ENCODE results near the gene FAHD2B.
A peak's percentile ranks its signal among the peaks of the same experiment; 100 is the strongest.
"Not testable (repeated sequence)": the region's sequence is repeated elsewhere in the genome, so short reads cannot be mapped to it uniquely, and the experiment has no call there.

Gene FAHD2B

GRCh38 chr2:97094772-97095611 lies at the start of gene FAHD2B:
Gene FAHD2B, minus strand, starts transcription at chr2:97094882. Its CDS starts 3,176 bp downstream, at chr2:97091706.
- DNase-seq: peak; percentile 83 to 88

GRCh38 chr2:97144016-97144415 lies 49.3 kb upstream of the FAHD2B start:
- not testable (repeated sequence) for DNase-seq

DNA sequence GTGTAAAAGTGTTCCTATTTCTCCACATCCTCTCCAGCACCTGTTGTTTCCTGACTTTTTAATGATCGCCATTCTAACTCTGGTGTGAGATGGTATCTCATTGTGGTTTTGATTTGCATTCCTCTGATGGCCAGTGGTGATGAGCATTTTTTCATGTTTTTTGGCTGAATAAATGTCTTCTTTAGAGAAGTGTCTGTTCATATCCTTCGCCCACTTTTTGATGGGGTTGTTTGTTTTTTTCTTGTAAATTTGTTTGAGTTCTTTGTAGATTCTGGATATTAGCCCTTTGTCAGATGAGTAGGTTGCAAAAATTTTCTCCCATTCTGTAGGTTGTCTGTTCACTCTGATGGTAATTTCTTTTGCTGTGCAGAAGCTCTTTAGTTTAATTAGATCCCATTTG lies 34.4 kb upstream of the FAHD2B start:
- DNase-seq: not testable (repeated sequence)

DNA sequence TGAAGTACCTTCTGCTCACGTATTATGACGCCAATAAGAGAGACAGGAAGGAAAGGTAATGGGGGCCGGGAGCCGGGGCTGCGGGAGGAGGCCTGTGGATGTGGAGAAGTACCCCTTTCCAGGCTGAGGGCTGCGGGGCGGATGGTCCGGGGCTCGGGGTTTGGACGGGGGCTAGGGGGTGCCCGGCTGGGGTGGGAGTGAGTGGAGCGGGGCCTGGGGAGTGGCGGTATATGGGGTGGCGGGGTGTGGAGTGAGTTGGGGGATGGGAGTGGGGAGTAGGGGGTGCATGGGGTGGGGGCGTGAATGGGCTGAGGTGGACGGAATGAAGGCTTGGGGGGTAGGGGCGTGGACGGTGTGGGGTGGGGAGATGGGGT lies 19.2 kb upstream of the FAHD2B start:
- not testable (repeated sequence) for DNase-seq

DNA sequence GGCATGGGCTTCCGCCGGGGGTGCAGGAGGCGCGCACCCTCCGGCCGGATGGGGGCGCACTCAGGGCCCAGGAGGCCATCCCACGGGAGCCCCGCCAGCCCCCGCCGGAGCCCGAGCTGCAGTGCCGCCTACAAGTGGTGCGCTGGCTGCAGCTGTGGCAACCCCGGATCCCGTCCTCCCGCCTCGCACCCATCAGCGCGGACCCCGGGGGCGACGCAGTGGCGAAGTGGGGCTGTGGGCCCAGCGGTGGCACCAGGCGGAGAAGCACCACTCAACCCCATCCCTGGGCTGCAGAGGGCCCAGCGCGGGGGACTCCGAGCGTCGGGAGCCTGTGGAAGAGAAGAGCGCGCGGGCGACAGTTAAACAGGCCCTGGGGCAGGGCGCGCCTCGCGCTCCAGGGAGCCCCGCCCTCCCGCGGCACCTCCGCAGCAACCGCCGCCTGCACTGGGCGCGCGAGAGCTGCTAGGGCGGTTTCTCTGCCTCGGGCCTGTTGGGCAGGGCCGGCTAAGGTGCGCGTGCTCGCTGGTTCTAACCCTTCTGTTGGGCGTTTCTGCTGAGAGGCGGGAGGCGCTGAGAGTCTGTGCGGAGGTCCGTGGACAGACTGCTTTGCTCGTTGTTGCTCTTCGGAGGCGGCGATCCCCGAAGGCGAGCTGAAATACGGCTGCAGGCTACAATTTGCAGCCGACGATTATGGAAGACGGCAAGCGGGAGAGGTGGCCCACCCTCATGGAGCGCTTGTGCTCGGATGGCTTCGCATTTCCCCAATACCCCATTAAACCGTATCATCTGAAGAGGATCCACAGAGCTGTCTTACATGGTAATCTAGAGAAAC lies 18.6 kb upstream of the FAHD2B start, which contains the start of gene ANKRD36:
Gene ANKRD36 (plus strand): TSS at position 104 of the 832 bp plus-strand sequence. CDS start 587 bp downstream, at position 691.
- DNase-seq: peak; percentile 77 to 85

DNA sequence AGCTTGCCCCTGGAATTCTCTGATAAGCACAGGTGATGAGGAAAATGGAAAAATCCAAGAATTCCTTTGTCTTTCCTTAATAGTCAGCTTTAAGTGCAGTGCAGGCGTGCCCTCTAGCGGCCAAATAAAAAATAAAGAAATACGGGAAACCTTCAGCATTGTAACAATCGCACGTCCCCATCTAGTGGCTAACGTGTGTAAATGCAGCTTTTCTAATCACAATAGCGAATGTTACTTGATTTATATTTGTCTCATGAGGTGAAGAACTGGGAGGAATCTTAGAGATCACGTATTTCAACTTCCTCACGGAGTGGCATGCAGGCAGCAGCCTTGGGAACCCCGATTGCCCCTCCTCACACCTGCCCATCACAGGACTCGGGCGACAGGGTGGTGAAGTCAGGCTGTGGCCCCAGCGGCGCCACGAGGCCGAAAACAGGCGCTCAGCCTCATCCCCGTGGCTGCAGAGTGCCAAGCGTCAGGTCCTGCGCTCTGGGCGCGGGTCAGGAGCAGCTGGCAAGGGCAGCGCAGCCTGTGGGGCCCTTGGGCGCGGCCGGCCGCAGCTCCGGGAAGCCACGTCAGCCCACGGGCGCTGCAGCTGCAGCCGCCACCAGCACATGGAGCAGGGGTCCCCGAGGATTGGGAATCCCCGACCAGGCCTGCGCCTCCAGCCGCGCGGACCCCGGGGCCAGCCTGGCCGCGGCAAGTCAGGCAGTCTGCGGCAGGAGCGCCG lies 17.8 kb upstream of the FAHD2B start:
- DNase-seq: peak; percentile 34 to 70

DNA sequence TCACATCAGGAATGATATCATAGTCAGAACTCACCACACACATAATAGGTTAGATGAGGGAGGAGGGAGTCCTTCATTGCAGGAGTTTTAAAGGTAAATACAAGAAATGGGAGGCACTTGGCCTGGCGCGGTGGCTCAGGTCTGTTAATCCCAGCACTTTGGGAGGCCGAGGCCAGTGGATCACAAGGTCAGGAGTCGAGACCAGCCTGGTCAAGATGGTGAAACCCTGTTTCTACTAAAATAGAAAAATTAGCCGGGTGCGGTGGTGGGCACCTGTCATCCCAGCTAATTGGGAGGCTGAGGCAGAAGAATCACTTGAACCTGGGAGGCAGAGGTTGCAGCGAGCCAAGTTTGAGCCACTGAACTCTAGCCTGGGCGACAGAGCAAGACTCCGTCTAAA lies 16.6 kb upstream of the FAHD2B start:
- not testable (repeated sequence) for DNase-seq

DNA sequence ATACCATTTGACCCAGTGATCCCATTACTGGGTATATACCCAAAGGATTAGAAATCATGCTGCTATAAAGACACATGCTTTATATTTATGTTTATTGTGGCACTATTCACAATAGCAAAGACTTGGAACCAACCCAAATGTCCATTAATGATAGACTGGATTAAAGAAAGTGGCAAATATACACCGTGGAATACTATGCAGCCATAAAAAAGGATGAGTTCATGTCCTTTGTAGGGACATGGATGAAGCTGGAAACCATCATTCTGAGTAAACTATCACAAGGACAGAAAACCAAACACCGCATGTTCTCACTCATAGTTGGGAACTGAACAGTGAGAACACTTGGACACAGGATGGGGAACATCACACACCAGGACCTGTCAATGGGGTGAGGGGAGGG lies 12.2 kb upstream of the FAHD2B start:
- DNase-seq: not testable (repeated sequence)

DNA sequence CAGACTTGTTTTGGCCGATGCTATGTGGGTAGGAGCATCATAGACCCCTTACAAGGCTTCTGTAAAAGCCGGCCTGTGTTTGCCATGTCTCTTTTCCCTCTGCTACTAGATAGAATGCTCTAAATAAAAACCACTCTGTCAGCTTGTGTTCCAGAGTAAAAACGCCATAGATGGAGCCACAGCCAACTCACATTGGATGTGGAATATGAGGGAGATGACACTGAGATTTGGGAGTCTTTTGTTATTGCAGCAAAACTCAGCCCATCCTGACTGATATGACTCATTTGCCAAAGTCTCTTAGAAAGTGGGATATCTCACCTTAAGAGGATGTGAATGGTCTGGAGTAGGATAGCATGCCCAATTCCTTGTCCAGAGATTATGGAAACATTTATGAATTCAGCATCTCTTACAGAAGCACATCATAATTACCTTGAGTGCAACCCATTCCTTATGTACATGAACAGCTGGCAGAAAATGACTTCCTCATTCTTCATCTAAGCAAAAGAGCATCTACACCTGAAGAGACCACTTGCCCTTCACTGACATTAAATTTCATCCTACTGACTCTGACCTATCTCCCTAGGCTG lies 4.2 kb upstream of the FAHD2B start:
- not testable (repeated sequence) for DNase-seq

GRCh38 chr2:97095661-97096060 lies 979 bp upstream of the FAHD2B start:
- no peak for DNase-seq

DNA sequence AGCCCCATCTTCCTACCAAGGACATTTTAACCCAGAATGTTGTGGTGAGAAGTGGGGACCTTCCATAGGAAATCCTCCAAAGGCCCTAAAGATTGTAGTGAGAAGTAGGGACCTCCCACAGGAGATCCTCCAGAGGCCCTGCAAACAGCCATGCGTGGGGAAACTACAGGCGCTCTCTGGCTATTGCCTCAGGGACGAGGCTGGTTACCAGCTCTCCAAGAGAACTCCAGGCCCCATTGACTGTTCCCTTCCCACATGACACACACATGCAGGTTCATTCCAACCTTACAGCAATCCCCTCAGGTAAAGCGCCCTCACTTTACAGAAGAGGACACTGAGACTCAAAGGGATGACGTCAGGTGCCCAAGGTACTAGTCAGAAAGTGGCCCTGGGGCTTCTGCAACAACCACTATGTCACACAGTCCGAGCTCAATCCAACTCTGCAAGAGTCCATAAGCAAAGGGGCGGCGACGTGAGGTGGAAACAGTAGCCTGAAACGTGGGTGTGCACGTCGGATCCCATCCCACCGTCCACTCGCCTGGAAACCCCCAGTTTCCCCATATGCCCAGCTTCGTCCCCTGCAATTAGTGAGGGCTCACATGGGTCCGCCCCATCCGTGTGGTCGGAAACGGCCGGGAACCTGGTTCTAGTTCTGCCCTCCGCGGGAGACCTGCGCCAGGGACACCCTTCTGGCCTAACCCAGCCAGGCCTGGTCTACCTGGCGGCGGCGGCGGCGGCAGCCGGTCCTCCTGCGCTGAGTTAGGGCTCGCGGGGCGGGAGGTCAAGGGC lies 505 bp downstream of the FAHD2B start:
- not testable (repeated sequence) for DNase-seq

DNA sequence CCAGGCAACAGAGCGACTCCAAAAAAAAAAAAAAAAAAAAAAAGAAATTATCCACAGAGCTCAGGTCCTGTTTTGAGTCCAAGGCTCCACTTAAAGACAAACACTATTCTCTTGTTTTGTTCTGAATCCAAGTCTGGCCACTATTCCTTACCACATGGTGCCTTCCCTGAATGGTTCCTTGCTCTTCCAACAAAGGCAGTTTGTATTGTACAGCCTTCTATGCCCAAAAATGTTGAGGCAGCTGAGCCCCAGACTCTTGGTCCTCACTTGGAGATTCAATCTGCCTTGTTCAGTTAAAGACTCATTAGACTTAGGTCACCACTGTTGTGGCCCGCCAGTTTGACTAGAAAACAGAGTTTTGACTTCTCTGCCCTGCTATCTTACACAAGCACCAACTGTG lies 1.7 kb downstream of the FAHD2B start:
- not testable (repeated sequence) for DNase-seq

GRCh38 chr2:97088706-97089105 lies 6.0 kb downstream of the FAHD2B start:
- DNase-seq: not testable (repeated sequence)

DNA sequence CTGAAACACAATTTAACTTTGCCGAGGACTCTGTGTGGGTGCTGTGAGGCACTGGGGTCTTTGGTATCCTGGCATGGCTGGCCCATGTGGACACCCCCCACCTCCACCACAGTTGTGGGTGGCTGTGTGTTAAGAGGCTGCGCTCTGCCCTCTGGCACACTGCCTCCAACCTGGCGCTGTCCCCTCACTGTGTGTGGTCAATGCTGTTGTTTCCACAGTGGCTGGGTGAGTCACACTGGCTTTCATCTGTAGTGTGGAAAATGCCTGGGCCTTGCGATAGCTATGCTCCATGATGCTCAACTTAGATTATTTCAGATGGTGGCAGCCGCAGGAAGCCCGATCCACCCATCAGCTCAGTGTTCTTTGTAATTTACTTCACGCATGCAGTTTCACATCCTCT lies 9.6 kb downstream of the FAHD2B start:
- DNase-seq: not testable (repeated sequence)

GRCh38 chr2:97083516-97083915 lies 11.2 kb downstream of the FAHD2B start:
- not testable (repeated sequence) for DNase-seq

GRCh38 chr2:97082206-97082605 lies 12.5 kb downstream of the FAHD2B start:
- not testable (repeated sequence) for DNase-seq

DNA sequence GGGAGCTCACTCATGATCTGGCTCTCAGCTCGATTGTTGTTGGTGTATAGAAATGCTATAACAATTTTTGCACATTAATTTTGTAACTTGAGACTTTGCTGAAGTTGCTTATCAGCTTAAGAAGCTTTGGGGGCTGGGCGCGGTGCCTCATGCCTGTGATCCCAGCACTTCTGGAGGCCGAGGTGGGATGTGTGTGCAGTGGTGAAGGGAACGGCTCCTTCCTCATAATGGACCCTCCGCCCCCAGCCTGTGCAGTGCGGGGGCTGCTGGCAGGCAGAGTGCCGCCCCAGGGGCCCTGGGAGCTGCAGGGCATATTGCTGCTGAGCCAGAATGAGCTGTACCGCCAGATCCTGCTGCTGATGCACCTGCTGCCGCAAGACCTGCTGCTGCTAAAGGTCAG lies 13.8 kb downstream of the FAHD2B start:
- DNase-seq: not testable (repeated sequence)

GRCh38 chr2:97077213-97077612 lies 17.5 kb downstream of the FAHD2B start:
- not testable (repeated sequence) for DNase-seq

- DNase-seq: not testable (repeated sequence)
Observed at GRCh38 chr2:97070915-97071314, 23.8 kb downstream of the FAHD2B start.

- not testable (repeated sequence) for DNase-seq
Observed at GRCh38 chr2:97068722-97069121, 26.0 kb downstream of the FAHD2B start.

DNA sequence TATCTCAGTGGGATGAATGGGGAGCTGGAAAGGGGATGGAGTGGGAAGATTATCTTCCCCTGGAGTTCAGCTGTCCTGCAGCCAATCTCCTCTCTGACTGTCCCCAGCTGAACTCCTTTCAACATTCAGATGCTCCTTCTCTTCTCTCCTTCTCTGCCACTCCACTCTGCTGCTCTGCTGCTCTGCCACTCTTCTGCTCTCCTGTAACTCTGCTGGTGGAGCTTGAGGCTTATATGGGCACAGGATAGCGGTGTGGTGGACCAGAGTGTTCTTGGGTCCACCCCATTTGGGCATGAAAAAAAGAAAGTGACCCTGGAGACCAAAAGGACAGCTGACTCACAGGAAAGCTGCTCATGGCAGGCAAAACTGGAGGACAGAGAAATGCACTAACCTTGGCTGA lies 26.6 kb downstream of the FAHD2B start:
- no peak for DNase-seq

Measured in activated CD4-positive, alpha-beta T cell treated with anti-CD3 and anti-CD28 coated beads for 4 hours (primary cell).